GM23248 (cell line): ENCODE measurements around the gene KLHL24. TPM values are rescaled to one million over a fixed set of nuclear protein-coding genes. Genes with fewer than 3 reads are reported as not detected.

Experiments used
- DNase-seq: peaks from one replicate; pipeline ENCODE4 v3.0.0-alpha.2; 2015
- H2AFZ ChIP-seq: fragments of 200-600 bp; sonication (generic); 2 replicates; pipeline ENCODE4 v1.6.1; 2016; ENCODE audit warnings: antibody characterized with exemption
- H3F3A ChIP-seq: fragments of 200-600 bp; sonication (generic); 2 replicates; pipeline ENCODE4 v1.6.1; 2016; ENCODE audit warnings: mild to moderate bottlenecking, antibody characterized with exemption, mixed run types; ENCODE audit not compliant: insufficient read depth
- H3K27ac ChIP-seq: fragments of 200-600 bp; sonication (generic); 2 replicates; pipeline ENCODE4 v1.5.1; 2016; ENCODE audit warnings: mild to moderate bottlenecking
- H3K27me3 ChIP-seq: fragments of 200-600 bp; sonication (generic); replicated peaks from 2 replicates; pipeline ENCODE4 v1.6.1; 2016; ENCODE audit warnings: mild to moderate bottlenecking; ENCODE audit not compliant: insufficient read depth
- H3K36me3 ChIP-seq: fragments of 200-600 bp; sonication (generic); 2 replicates; pipeline ENCODE4 v1.6.1; 2016; ENCODE audit warnings: low read depth, mild to moderate bottlenecking
- H3K4me1 ChIP-seq: fragments of 200-600 bp; sonication (generic); 2 replicates; pipeline ENCODE4 v1.6.1; 2016; ENCODE audit warnings: mild to moderate bottlenecking; ENCODE audit not compliant: insufficient read depth
- H3K4me2 ChIP-seq: fragments of 200-600 bp; sonication (generic); one replicate; pipeline ENCODE4 v1.6.1; 2016; ENCODE audit warnings: mild to moderate bottlenecking; ENCODE audit not compliant: unreplicated experiment
- H3K4me3 ChIP-seq: fragments of 200-600 bp; sonication (generic); 2 replicates; pipeline ENCODE4 v1.5.1; 2016; ENCODE audit warnings: mild to moderate bottlenecking
- H3K79me2 ChIP-seq: fragments of 200-600 bp; sonication (generic); 2 replicates; pipeline ENCODE4 v1.6.1; 2016; ENCODE audit warnings: mild to moderate bottlenecking; ENCODE audit not compliant: insufficient read depth
- H3K9ac ChIP-seq: fragments of 200-600 bp; sonication (generic); 2 replicates; pipeline ENCODE4 v1.6.1; 2016; ENCODE audit warnings: mild to moderate bottlenecking
- H3K9me2 ChIP-seq: fragments of 200-600 bp; sonication (generic); 2 replicates; pipeline ENCODE4 v1.6.1; 2016; ENCODE audit warnings: mixed run types, mild to moderate bottlenecking, moderate library complexity; ENCODE audit not compliant: insufficient read depth
- H3K9me3 ChIP-seq: fragments of 200-600 bp; sonication (generic); one replicate; pipeline ENCODE4 v1.6.1; 2017; ENCODE audit warnings: low read depth
- H4K20me1 ChIP-seq: fragments of 200-600 bp; sonication (generic); 2 replicates; pipeline ENCODE4 v1.6.0; 2016; ENCODE audit not compliant: insufficient read depth
- EZH2 ChIP-seq: fragments of 200-600 bp; sonication (generic); IDR thresholded peaks from 2 replicates; pipeline ENCODE4 v1.6.1; 2018; ENCODE audit warnings: antibody characterized with exemption, mild to moderate bottlenecking; ENCODE audit not compliant: insufficient read depth, poor library complexity, severe bottlenecking
- EZH2phosphoT487 ChIP-seq: fragments of 200-600 bp; sonication (generic); IDR thresholded peaks from 2 replicates; pipeline ENCODE4 v1.6.1; 2018; ENCODE audit warnings: antibody characterized with exemption, moderate library complexity, mild to moderate bottlenecking, low read depth; ENCODE audit not compliant: insufficient read depth
- WGBS, 2 experiments: methylation state at CpG; one replicate each; pipeline ENCODE4 v1.1.6; 2015 to 2017; ENCODE audit warnings: low lambda C conversion rate in 2 of 2, low coverage in 1 of 2; ENCODE audit errors: missing lambda C conversion rate in 2 of 2; 5-methylcytosine and 5-hydroxymethylcytosine counted together
- in situ Hi-C: fragments of 300-500 bp; cut with MboI; formaldehyde crosslinking; loops from 2 replicates; pipeline ENCODE4 v1.15.0; 2020
- polyA plus RNA-seq: library from polyadenylated mRNA; unstranded; fragments of >200 nt; fragmentation: Nextera tagmentation; extraction: Ambion mirVana; gene quantifications from 2 replicates; pipeline ENCODE4 v1.2.1, GENCODE V29; 2016
- total RNA-seq: library from RNA; depleted of rRNA; stranded (reverse); fragments of >200 nt; shearing (Covaris generic); gene quantifications from 2 replicates; pipeline ENCODE4 v1.2.3, GENCODE V29; 2014

Gene KLHL24
- total and polyA plus RNA-seq, 2 experiments from 2014 or later = 11.7 to 18.3 TPM

- Histone ChIP-seq H3F3A (no peaks in the 10 kb centered on the region), H3K4me3 (no peak overlapping the region), H3K27me3 (no peaks in the 10 kb centered on the region), H2AFZ (no peak overlapping the region), H3K9me3 (no peaks in the 10 kb centered on the region), H3K79me2 (peaks cover 28% of the 10 kb centered on the region), H3K27ac (no peak overlapping the region), H3K4me2 (no peak overlapping the region), H3K9ac (no peak overlapping the region), H3K36me3 (no peaks in the 10 kb centered on the region), H3K9me2 (no peaks in the 10 kb centered on the region), H4K20me1 (no peaks in the 10 kb centered on the region), H3K4me1 (no peaks in the 10 kb centered on the region)
- DNase-seq = no peak
- WGBS, 2 experiments = 91 to 96% methylated on average over 1 of the region's 1 CpG
- in situ Hi-C loops = no loop called here
- TF ChIP-seq EZH2 (no peak), EZH2phosphoT487 (no peak)
These were observed 8.8 kb downstream of the KLHL24 start for GRCh38 chr3:183644244-183644643.

GRCh38 chr3:183645254-183645653 lies 9.8 kb downstream of the KLHL24 start:
- 92 to 94% methylated on average over 2 of the region's 2 CpGs for WGBS, 2 experiments
- Histone ChIP-seq H3K9me2 (no peaks in the 10 kb centered on the region), H3K9me3 (no peaks in the 10 kb centered on the region), H3K4me2 (no peak overlapping the region), H3K4me1 (no peaks in the 10 kb centered on the region), H3F3A (no peaks in the 10 kb centered on the region), H3K27me3 (no peaks in the 10 kb centered on the region), H3K36me3 (no peaks in the 10 kb centered on the region), H4K20me1 (no peaks in the 10 kb centered on the region), H3K27ac (no peak overlapping the region), H2AFZ (no peak overlapping the region), H3K9ac (no peak overlapping the region), H3K79me2 (peaks cover 20% of the 10 kb centered on the region), H3K4me3 (no peak overlapping the region)
- in situ Hi-C loops = no loop called here
- no peak for DNase-seq
- TF ChIP-seq EZH2 (no peak), EZH2phosphoT487 (no peak)

DNA sequence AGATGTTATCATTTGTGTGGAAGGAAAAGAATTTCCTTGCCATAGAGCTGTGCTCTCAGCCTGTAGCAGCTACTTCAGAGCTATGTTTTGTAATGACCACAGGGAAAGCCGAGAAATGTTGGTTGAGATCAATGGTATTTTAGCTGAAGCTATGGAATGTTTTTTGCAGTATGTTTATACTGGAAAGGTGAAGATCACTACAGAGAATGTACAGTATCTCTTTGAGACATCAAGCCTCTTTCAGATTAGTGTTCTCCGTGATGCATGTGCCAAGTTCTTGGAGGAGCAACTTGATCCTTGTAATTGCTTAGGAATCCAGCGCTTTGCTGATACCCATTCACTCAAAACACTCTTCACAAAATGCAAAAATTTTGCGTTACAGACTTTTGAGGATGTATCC lies 15.1 kb downstream of the KLHL24 start:
- Histone ChIP-seq H4K20me1 (no peaks in the 10 kb centered on the region), H3K4me2 (no peak overlapping the region), H3K27ac (no peak overlapping the region), H3K4me1 (no peaks in the 10 kb centered on the region), H3K4me3 (no peak overlapping the region), H3K79me2 (no peaks in the 10 kb centered on the region; the same call in 1 of the 2 replicates), H3K9ac (no peak overlapping the region), H3K27me3 (no peaks in the 10 kb centered on the region), H3F3A (no peaks in the 10 kb centered on the region), H3K9me2 (no peaks in the 10 kb centered on the region), H2AFZ (no peak overlapping the region), H3K9me3 (no peaks in the 10 kb centered on the region), H3K36me3 (peaks cover 6% of the 10 kb centered on the region)
- WGBS, 2 experiments = 91 to 92% methylated on average over 4 of the region's 4 CpGs
- TF ChIP-seq EZH2phosphoT487 (no peak), EZH2 (no peak)
- no peak for DNase-seq
- in situ Hi-C loops = no loop called here

DNA sequence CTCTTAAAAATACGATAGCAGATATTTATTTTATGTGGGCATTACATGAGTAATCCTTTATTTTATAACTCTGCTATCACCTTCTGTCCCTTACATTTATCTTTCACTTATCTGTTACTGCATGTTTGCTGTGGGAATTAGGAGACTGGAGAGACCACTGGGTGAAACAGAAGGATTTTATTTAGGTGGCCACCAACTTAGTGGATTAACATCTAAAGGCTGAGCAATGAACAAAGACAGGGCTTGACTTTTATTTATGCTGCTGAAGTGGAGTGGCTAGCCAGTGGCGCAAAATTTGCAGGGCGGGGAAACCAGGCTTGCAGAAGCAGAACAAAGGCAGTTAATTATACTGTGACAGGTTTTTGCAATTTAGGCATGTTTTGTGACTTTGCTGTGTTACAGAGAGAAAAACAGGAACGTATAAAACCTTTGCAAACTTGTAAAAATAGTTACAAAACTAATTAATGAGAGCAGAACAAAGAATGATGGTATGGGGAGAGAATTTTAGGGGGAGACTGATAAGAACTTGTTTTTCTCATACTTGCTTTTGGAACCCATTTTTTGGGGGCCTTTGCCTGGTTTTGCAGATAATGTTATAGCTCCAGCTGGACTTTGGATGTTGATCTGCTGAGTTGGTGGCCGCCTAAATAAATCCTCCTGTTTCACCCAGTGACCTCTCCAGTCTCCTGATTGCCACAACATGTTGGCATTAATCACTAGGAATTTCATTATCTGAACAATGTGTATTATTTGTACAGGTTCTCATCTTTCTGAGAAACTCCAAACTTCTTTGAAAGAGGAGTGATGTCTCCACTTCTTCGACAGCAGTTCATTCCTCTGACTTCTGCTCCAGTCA lies 18.0 kb downstream of the KLHL24 start:
- Histone ChIP-seq H3K4me2 (no peak overlapping the region), H3K79me2 (no peaks in the 10 kb centered on the region; the same call in 1 of the 2 replicates), H3K9ac (no peak overlapping the region), H3K27ac (no peak overlapping the region), H3K4me1 (no peaks in the 10 kb centered on the region), H3K9me2 (no peaks in the 10 kb centered on the region), H3K9me3 (no peaks in the 10 kb centered on the region), H4K20me1 (no peaks in the 10 kb centered on the region), H3K27me3 (no peaks in the 10 kb centered on the region), H3K36me3 (peaks cover 6% of the 10 kb centered on the region), H2AFZ (no peak overlapping the region), H3K4me3 (no peak overlapping the region), H3F3A (no peaks in the 10 kb centered on the region)
- DNase-seq = no peak
- in situ Hi-C loops = no loop called here
- 75 to 76% methylated on average over 6 of the region's 6 CpGs for WGBS, 2 experiments
- no peak for TF ChIP-seq EZH2phosphoT487
- no peak for TF ChIP-seq EZH2
